A673 (cell line): ENCODE data around the gene NEDD4L. TPM values are rescaled to one million over a fixed set of nuclear protein-coding genes. Genes with fewer than 3 reads are reported as not detected.

ENCODE experiments used
- BruUV-seq: library from RNA; stranded (reverse); fragments of 400-500 nt; replicated peaks from 2 replicates; lab custom pipeline; 2021; lab: Mats Ljungman, UMichigan
- CTCF ChIA-PET: fragments of 300-600 bp; sonication (Branson Sonifier 250); formaldehyde crosslinking; loops from one replicate; lab custom pipeline; 2022; ENCODE audit warnings: antibody characterized with exemption; lab: Charles Lee
- POLR2A ChIA-PET: fragments of 300-600 bp; sonication (Branson Sonifier 250); formaldehyde crosslinking; loops from one replicate; lab custom pipeline; 2022; ENCODE audit warnings: antibody characterized with exemption; ENCODE audit not compliant: low non-redundant PET; lab: Charles Lee
- DNase-seq: peaks from one replicate; pipeline ENCODE4 v3.0.0-alpha.2; 2015; ENCODE audit warnings: low spot score
- H3K27ac ChIP-seq: fragments of 200-600 bp; sonication (generic); 2 replicates; pipeline ENCODE4 v1.5.1; 2016; ENCODE audit warnings: mixed run types, low read depth, mild to moderate bottlenecking, mixed read lengths, antibody characterized with exemption, low read length; ENCODE audit not compliant: poor library complexity, severe bottlenecking
- H3K27me3 ChIP-seq: fragments of 200-600 bp; sonication (generic); replicated peaks from 2 replicates; pipeline ENCODE4 v1.6.1; 2017; ENCODE audit warnings: mixed run types, low read depth, mild to moderate bottlenecking, mixed read lengths, antibody characterized with exemption, low read length; ENCODE audit not compliant: insufficient read depth, poor library complexity
- H3K36me3 ChIP-seq: fragments of 200-600 bp; sonication (generic); 2 replicates; pipeline ENCODE4 v1.6.1; 2016; ENCODE audit warnings: mixed run types, mild to moderate bottlenecking, mixed read lengths, antibody characterized with exemption, low read length; ENCODE audit not compliant: insufficient read depth, poor library complexity, severe bottlenecking
- H3K4me1 ChIP-seq: fragments of 200-600 bp; sonication (generic); 2 replicates; pipeline ENCODE4 v1.6.1; 2017; ENCODE audit warnings: mixed run types, mild to moderate bottlenecking, mixed read lengths, antibody characterized with exemption, low read length; ENCODE audit not compliant: insufficient read depth, poor library complexity, severe bottlenecking
- H3K4me3 ChIP-seq: fragments of 200-600 bp; sonication (generic); 2 replicates; pipeline ENCODE4 v1.5.1; 2016; ENCODE audit warnings: low read depth, mixed run types, mild to moderate bottlenecking, mixed read lengths, low read length; ENCODE audit not compliant: poor library complexity, severe bottlenecking
- H3K9me3 ChIP-seq: fragments of 200-600 bp; sonication (generic); 2 replicates; pipeline ENCODE4 v1.6.1; 2016; ENCODE audit warnings: mixed run types, low read depth, mild to moderate bottlenecking, mixed read lengths, antibody characterized with exemption, low read length; ENCODE audit not compliant: poor library complexity, severe bottlenecking
- CTCF ChIP-seq: fragments of 300-800, 200-600 bp; sonication (generic); conservative IDR thresholded peaks from 2 replicates; pipeline ENCODE4 v1.5.1; 2017; ENCODE audit warnings: low read depth, mild to moderate bottlenecking, antibody characterized with exemption, low read length, moderate library complexity, mixed read lengths
- EZH2 ChIP-seq: fragments of 200-600 bp; sonication (generic); IDR thresholded peaks from 2 replicates; pipeline ENCODE4 v1.6.1; 2017; ENCODE audit warnings: borderline replicate concordance, low read depth, mild to moderate bottlenecking, mixed read lengths, antibody characterized with exemption, low read length; ENCODE audit not compliant: poor library complexity, severe bottlenecking
- intact Hi-C: fragments of 100-400 bp; cut with micrococcal nuclease; formaldehyde crosslinking; loops from one replicate; pipeline ENCODE4 v1.10.0; 2022; ENCODE audit not compliant: unreplicated experiment
- total RNA-seq: library from RNA; stranded (reverse); gene quantifications from 2 replicates; pipeline ENCODE4 v1.2.3, GENCODE V29; 2021

NEDD4L gene
- total RNA-seq, 1 experiment from 2014 or later = 15.3 TPM

- no peak for TF ChIP-seq CTCF
- no peak for TF ChIP-seq EZH2
- no peak overlapping the region for H3K27ac ChIP-seq
- no peaks in the 10 kb centered on the region for H3K9me3 ChIP-seq
- intact Hi-C loops = no loop called here
- POLR2A ChIA-PET = no interaction called here
- H3K36me3 ChIP-seq = no peaks in the 10 kb centered on the region
- no peak overlapping the region for H3K4me3 ChIP-seq
- H3K4me1 ChIP-seq = peaks cover 13% of the 10 kb centered on the region
- CTCF ChIA-PET = interaction anchor here (0.7 kb wide), 1 partner anchor 18 kb away, joined by 3 read pairs; no protein-coding TSS in a partner anchor
- no peak for DNase-seq
- BruUV-seq = no TSS peak
- no peaks in the 10 kb centered on the region for H3K27me3 ChIP-seq
These were observed 143.6 kb downstream of the NEDD4L start for GRCh38 chr18:58187674-58188073.

GRCh38 chr18:58188996-58189395 is 145.0 kb downstream of the NEDD4L start:
- CTCF ChIA-PET = no interaction called here

GRCh38 chr18:58190842-58191530 is 147.0 kb downstream of the NEDD4L start:
- no peak for TF ChIP-seq CTCF
- no peak for TF ChIP-seq EZH2
- CTCF ChIA-PET = no interaction called here
- Histone ChIP-seq H3K4me3 (no peak overlapping the region), H3K9me3 (no peaks in the 10 kb centered on the region), H3K36me3 (no peaks in the 10 kb centered on the region), H3K27me3 (no peaks in the 10 kb centered on the region), H3K27ac (no peak overlapping the region), H3K4me1 (peaks cover 13% of the 10 kb centered on the region)
- no TSS peak for BruUV-seq
- intact Hi-C loops = loop anchor here (5.0 kb wide), 1 partner anchor 131 kb away; no protein-coding TSS in a partner anchor
- POLR2A ChIA-PET = interaction anchor here (0.5 kb wide), 1 partner anchor 14 kb away, joined by 5 read pairs; no protein-coding TSS in a partner anchor
- DNase-seq = no peak

More at GRCh38 chr18:58188996-58189395, 145.0 kb downstream of the NEDD4L start:
- H3K27ac ChIP-seq = no peak overlapping the region
- no peaks in the 10 kb centered on the region for H3K36me3 ChIP-seq
- no peak for DNase-seq
- H3K9me3 ChIP-seq = no peaks in the 10 kb centered on the region
- no peak overlapping the region for H3K4me3 ChIP-seq
- intact Hi-C loops = no loop called here
- BruUV-seq = no TSS peak
- no peak for TF ChIP-seq CTCF
- TF ChIP-seq EZH2 = no peak
- H3K4me1 ChIP-seq = peaks cover 13% of the 10 kb centered on the region
- H3K27me3 ChIP-seq = no peaks in the 10 kb centered on the region
- POLR2A ChIA-PET = no interaction called here
